ENCODE measurements around the gene PPFIA4.

DNA sequence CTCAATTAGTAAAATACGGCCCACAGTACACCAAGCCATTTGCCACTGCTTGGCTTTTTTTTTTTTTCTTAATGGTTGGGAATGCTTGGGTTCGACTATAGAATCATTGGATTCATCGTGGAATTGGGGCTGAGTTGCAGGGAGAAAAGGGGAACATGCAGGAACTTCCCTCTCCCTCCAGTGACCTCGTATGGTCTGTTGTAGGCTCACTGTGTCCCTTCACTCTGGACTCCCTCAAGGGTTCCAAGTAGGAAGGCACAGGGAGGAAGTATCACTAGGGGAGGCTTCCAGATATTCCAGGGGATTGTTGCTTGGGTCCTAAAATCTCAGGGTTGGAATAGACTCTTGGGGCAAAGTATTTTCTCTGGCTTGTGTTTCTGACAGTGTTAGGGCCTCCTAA lies 24.5 kb downstream of the PPFIA4 start:
- no peak for TF ChIP-seq POLR2A (IDR thresholded peaks at IDR 0.05)
- TF ChIP-seq, protein P1, sequence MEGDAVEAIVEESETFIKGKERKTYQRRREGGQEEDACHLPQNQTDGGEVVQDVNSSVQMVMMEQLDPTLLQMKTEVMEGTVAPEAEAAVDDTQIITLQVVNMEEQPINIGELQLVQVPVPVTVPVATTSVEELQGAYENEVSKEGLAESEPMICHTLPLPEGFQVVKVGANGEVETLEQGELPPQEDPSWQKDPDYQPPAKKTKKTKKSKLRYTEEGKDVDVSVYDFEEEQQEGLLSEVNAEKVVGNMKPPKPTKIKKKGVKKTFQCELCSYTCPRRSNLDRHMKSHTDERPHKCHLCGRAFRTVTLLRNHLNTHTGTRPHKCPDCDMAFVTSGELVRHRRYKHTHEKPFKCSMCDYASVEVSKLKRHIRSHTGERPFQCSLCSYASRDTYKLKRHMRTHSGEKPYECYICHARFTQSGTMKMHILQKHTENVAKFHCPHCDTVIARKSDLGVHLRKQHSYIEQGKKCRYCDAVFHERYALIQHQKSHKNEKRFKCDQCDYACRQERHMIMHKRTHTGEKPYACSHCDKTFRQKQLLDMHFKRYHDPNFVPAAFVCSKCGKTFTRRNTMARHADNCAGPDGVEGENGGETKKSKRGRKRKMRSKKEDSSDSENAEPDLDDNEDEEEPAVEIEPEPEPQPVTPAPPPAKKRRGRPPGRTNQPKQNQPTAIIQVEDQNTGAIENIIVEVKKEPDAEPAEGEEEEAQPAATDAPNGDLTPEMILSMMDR (IDR thresholded peaks at IDR 0.05), result no peak
